Brain microvascular endothelial cell (primary cell): ENCODE measurements around the gene AFF1.

Source experiments
- DNase-seq: peaks from one replicate; pipeline ENCODE4 v3.0.0-alpha.2; 2020
- H3K27ac ChIP-seq: fragments of 250-450 bp; sonication (Bioruptor Pico); 2 replicates; pipeline ENCODE4 v1.5.1; 2020; ENCODE audit warnings: mild to moderate bottlenecking, moderate library complexity
- H3K27me3 ChIP-seq: fragments of 250-450 bp; sonication (Bioruptor Pico); replicated peaks from 2 replicates; pipeline ENCODE4 v1.5.1; 2020; ENCODE audit warnings: mild to moderate bottlenecking
- H3K36me3 ChIP-seq: fragments of 250-450 bp; sonication (Bioruptor Pico); replicated peaks from 2 replicates; pipeline ENCODE4 v1.5.1; 2020; ENCODE audit warnings: mild to moderate bottlenecking
- H3K4me3 ChIP-seq: 2 replicates; pipeline ENCODE4 v1.5.1; 2011; ENCODE audit warnings: low read depth, mild to moderate bottlenecking, control low read depth, low read length, moderate library complexity
- CTCF ChIP-seq: IDR thresholded peaks from 2 replicates; pipeline ENCODE4 v1.5.1; 2011; ENCODE audit warnings: low read depth, mild to moderate bottlenecking, moderate library complexity, low read length, control low read depth, inconsistent platforms; ENCODE audit errors: missing control alignments
- in situ Hi-C: cut with HindIII; loops from 2 replicates; pipeline ENCODE4 v1.10.0; 2017; ENCODE audit warnings: low sequenced_read_pairs, low pct_ligation_motif_present

AFF1 gene

GRCh38 chr4:87103086-87103485 is 168.3 kb downstream of the AFF1 start:
- peak overlapping the region; percentile 93 for H3K27ac ChIP-seq

GRCh38 chr4:87103691-87104187 is 168.9 kb downstream of the AFF1 start:
- in situ Hi-C loops: loop anchor here (25.0 kb wide), 1 partner anchor 166 kb away; the partner anchor contains the start of gene AFF1
- no peak for TF ChIP-seq CTCF
- peak; percentile 66 for DNase-seq
- no peak overlapping the region for H3K4me3 ChIP-seq
- H3K27ac ChIP-seq: peak overlapping the region; percentile 93
- H3K27me3 ChIP-seq: no peaks in the 10 kb centered on the region
- no peaks in the 10 kb centered on the region for H3K36me3 ChIP-seq

More at GRCh38 chr4:87103086-87103485, 168.3 kb downstream of the AFF1 start:
- H3K36me3 ChIP-seq: no peaks in the 10 kb centered on the region
- DNase-seq: peak; percentile 29
- H3K27me3 ChIP-seq: no peaks in the 10 kb centered on the region
- TF ChIP-seq CTCF: no peak
- in situ Hi-C loops: loop anchor here (25.0 kb wide), 1 partner anchor 166 kb away; the partner anchor contains the start of gene AFF1
- H3K4me3 ChIP-seq: no peak overlapping the region

GRCh38 chr4:87105101-87105845 is 170.5 kb downstream of the AFF1 start:
- DNase-seq: no peak
- no peak for TF ChIP-seq CTCF
- Histone ChIP-seq H3K27ac (no peak overlapping the region), H3K36me3 (no peaks in the 10 kb centered on the region), H3K4me3 (no peak overlapping the region), H3K27me3 (no peaks in the 10 kb centered on the region)
- in situ Hi-C loops: loop anchor here (25.0 kb wide), 1 partner anchor 168 kb away; the partner anchor contains the start of gene AFF1

GRCh38 chr4:87108142-87108546 is 173.3 kb downstream of the AFF1 start:
- no peaks in the 10 kb centered on the region for H3K36me3 ChIP-seq
- TF ChIP-seq CTCF: peak; percentile 32

GRCh38 chr4:87109121-87109520 is 174.3 kb downstream of the AFF1 start:
- Histone ChIP-seq H3K27me3 (no peaks in the 10 kb centered on the region), H3K4me3 (no peak overlapping the region), H3K27ac (peak overlapping the region; percentile 45), H3K36me3 (no peaks in the 10 kb centered on the region)
- in situ Hi-C loops: loop anchor here (25.0 kb wide), 1 partner anchor 172 kb away; the partner anchor contains the start of gene AFF1
- TF ChIP-seq CTCF: no peak
- DNase-seq: no peak

More at GRCh38 chr4:87108142-87108546, 173.3 kb downstream of the AFF1 start:
- in situ Hi-C loops: loop anchor here (25.0 kb wide), 1 partner anchor 171 kb away; the partner anchor contains the start of gene AFF1
- no peaks in the 10 kb centered on the region for H3K27me3 ChIP-seq
- H3K4me3 ChIP-seq: no peak overlapping the region
- DNase-seq: peak; percentile 90
- peak overlapping the region; percentile 45 for H3K27ac ChIP-seq
